Measurements from ENCODE around the gene OR9K2. TPM values are rescaled to one million over a fixed set of nuclear protein-coding genes. Genes with fewer than 3 reads are reported as not detected.
"Not testable (repeated sequence)": the region's sequence is repeated elsewhere in the genome, so short reads cannot be mapped to it uniquely, and the experiment has no call there.

Gene OR9K2, protein sequence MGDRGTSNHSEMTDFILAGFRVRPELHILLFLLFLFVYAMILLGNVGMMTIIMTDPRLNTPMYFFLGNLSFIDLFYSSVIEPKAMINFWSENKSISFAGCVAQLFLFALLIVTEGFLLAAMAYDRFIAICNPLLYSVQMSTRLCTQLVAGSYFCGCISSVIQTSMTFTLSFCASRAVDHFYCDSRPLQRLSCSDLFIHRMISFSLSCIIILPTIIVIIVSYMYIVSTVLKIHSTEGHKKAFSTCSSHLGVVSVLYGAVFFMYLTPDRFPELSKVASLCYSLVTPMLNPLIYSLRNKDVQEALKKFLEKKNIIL
- polyA plus RNA-seq (ENCODE audit: insufficient read length in 10 of 10): not detected
- long read RNA-seq, donor 1: 0 reads
- long read RNA-seq, donor 2: 0 reads
- long read RNA-seq, donor 3: 0 reads
- long read RNA-seq, donor 4: 0 reads
- long read RNA-seq, donor 5: 0 reads
- long read RNA-seq, donor 6: 0 reads
- long read RNA-seq, donor 7: 0 reads
- long read RNA-seq, donor 8: 0 reads
- long read RNA-seq, donor 9: 0 reads

DNA sequence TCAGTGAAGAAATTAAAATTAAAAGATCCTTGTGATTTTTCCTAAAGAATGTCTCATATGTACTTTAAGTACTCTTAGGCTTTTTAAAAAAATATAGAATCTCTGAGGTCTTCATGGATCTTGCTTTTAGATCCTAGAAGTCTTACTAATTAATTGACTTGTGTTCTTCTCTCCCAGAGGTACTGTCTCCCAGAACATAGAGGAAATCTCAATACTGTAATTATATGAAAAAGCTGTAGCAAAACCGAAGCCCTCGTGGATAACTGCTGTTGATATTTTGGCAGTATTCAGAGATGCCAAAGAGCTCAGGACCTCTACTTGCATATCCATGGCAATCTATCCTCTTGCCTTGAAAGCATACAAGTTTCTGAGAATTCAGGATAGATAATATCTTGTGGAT lies at the start of gene OR9K2:
TSS of gene OR9K2 (plus strand) at position 301 of the 400 bp plus-strand sequence. CDS start 3,429 bp downstream, outside the sequence.
- DNase-seq: no peak

DNA sequence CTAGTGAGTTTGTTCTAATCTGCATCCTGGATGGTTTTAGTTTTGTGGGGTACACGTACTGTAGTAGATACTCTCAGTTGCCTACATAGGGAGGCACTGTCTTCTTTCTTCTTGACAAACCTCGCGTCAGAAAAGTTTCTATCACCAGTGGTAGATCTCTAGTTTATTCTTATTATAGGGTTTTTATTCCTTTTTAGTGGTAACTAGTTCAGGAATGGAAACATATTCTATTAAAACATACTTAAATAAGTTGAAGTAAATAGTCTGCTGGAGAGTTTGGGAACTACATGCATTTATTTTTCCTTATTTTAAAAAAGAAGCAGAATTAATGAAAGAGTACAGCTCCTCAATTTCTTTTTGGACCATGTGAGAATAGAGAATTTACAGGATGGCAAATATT lies 33.6 kb upstream of the OR9K2 start:
- no peak for DNase-seq

DNA sequence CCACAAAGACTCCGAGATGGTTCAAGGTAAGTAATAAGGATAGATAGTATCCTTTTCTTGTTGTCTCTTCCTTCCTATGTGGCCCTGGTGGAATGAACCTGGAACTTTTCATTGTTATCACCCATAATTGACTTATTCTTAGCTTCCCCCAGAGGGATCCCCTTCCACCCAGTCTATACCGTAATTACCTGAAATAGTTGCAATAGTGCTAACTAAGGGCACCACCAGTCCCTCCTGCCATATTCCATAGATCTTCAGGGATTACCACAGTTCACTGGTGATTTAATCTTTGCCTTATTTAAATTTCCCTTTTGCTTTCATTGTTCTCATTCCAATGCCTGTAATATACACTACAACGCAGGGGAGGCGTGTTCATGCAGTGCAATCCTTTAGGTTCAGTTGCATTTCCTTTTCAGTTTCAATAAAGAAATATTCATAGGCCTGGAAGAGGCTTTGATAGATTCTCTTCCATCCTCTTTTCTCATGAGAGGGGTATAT lies 13.8 kb upstream of the OR9K2 start:
- DNase-seq: no peak

DNA sequence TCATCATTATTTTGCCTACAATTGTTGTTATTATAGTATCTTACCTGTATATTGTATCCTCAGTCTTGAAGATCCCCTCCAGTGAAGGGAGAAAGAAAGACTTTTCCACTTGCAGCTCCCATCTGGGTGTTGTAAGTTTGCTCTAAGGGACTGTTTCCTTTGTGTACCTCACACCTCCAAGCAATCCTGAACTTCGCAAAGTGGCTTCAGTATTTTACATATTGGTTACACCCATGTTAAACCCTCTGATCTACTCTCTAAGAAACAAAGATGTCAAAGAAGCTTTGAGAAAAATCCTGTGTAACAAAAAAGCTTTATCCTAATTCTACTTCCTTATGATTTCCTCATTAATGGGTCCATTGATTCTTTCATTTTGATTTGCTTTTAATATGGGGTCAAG lies 10.1 kb upstream of the OR9K2 start:
- no peak for DNase-seq

DNA sequence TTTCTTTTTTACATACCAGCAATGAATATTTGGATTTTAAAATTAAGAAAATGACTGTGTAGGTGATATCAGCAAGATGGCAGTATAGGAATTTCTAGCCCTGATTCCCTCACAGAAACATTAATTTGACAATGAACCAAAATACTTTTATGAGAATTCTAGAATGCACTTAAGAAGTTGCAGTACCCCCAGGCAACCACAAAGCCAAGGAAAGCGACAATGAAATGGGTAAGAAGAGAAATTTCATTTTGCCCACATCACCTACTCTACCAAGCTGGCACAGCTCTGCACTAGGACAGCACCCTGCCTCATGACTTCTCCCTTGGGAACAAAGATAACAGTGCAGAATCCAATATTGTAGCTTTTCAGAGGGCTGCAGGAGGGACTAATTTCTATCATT lies 6.6 kb downstream of the OR9K2 start:
- DNase-seq: no peak

DNA sequence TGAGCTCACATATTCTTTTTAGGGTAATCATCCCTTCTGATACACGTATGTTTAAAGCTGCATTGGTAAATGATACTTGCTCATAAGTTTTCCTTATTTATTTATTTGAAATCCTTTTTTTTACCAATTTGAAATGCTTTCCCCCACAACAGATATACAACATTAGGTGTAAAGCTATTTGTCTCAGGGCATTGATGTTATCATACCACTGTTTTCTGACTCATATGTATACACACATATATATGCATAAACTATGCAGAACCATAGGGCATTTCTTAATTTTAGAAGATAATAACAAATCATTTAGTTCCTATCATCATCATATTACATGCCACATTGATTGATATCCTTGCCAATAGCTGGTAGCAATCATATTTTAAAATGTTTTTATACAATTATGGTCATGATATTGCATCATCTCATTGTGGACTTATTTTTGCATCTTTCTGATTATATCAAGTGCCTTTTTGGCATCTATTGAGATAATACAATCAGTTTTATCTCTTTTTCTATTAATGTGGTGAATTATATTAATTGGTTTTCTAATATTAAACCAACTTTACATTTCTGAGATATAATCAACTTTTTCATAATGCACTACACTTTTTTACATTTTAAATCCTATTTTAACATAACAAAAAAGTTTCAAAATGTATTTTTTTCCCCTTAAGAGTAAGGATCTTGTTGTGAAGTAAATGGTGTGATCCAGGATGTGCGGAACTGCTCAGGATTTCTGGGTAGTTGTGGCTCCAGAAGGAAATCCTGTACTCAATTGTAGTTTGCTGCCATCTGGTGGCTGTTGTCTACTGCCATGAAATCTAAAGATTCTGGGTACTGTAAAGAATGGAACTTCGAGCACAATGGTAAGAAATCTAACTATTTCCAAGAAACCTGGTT lies 16.7 kb downstream of the OR9K2 start:
- peak; percentile 21 to 51 (median 36) for DNase-seq

DNA sequence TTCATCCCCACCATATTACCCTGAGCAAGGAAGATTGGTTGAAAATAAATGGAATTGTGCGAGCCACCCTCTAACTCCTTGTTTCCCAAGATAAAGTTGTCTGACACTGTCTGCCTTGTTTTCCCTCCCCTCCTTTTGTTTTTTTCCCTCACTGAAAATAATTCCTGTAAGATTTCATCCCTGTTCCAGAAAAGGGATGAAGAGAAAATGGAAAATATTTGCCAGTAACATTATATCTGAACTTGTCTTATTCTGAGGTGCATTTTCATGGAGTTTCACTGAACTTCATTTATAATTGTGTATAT lies 17.3 kb downstream of the OR9K2 start:
- no peak for DNase-seq

DNA sequence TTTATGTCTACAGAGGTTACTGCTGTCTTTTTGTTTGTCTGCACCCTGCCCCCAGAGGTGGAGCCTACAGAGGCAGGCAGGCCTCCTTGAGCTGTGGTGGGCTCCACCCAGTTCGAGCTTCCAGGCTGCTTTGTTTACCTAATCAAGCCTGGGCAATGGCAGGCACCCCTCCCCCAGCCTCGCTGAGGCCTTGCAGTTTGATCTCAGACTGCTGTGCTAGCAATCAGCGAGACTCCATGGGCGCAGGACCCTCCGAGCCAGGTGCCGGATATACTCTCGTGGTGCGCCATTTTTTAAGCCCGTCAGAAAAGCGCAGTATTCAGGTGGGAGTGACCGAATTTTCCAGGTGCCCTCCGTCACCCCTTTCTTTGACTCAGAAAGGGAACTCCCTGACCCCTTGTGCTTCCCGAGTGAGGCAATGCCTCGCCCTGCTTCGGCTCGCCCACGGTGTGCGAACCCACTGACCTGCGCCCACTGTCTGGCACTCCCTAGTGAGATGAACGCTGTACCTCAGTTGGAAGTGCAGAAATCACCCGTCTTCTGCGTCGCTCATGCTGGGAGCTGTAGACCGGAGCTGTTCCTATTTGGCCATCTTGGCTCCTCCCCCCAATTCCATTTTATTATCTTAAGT lies 40.9 kb downstream of the OR9K2 start:
- DNase-seq: not testable (repeated sequence)

DNA sequence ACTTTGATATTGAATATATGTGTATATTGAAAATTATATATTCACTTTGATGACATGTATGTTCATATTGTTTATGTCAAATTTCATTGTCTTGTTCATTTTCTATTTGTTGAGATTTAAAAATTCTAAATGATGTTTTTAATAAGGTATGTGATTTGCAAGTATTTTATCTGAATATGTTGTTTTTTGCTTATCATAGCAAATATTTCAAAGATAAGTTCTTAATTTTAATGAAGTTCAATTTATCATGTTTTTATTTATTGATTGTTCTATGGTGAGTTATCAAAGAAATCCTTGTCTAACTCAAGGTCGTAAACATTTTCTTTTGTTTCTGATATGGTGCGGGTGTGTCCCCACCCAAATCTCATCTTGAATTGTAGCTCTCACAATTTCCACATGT lies 45.2 kb downstream of the OR9K2 start:
- no peak for DNase-seq

DNA sequence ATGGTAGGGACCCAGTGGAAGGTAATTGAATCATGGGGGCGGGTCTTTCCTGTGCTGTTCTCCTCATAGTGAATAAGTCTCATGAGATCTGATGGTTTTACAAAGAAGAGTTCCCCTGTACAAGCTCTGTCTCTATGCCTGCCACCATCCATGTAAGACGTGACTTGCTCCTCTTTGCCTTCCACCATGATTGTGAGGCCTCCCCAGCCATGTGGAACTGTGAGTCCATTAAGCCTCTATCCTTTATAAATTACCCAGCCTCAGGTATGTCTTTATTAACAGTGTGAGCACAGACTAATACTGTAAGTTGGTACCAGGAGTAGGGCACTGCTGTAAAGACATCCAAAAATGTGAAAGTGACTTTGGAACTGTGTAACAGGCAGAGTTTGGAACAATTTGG lies 45.6 kb downstream of the OR9K2 start:
- DNase-seq: not testable (repeated sequence)

DNA sequence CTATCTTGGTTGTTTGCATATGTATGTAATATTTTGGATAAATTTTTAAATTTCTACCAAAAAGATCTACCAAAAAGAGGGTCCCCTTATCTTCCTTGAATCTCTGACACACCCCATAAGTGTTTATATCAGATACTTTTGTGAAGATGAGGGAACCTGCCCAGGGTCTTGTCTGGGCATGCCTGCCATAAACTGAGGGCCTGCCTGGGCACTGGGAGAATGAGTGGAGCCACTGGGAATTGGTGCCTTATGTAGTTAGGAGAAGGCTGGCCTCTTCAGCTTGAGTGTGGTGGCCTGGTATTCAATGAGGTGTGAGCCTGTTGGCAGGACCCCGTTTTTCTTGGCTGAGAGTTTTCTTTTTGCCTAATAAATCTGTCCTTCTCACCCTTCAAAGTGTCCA lies 46.5 kb downstream of the OR9K2 start:
- DNase-seq: no peak

DNA sequence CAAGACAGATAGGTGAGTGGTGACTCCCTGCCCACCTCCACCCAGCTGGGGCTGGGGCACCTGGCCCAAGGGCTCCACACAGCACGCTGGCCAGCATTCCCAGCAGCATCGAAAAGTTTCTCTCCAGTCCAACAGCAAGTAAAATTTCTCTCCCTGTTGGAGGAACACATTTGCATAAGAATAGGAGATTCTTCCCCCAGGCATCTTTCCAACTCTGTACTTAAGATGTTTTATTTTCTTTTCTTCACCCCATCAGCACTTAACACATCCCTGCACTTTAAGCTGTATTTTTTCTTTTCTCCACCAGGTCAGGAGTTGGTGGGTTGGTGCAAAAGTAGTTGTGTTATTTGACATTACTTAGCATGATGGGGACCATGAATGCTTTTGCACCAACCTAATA lies 47.2 kb downstream of the OR9K2 start:
- DNase-seq: no peak

Other genes starting within 250 kb of the OR9K2 start
- 1 to 10 TPM in 9 of 10 donors, under 1 TPM in 1; 0.99 to 7.6 (median 1.6) TPM for gene TESPA1, start 141.6 kb upstream of the OR9K2 start, polyA plus RNA-seq (ENCODE audit: insufficient read length in 10 of 10)
- gene NEUROD4, start 106.4 kb upstream of the OR9K2 start, polyA plus RNA-seq (ENCODE audit: insufficient read length in 10 of 10): not detected
- gene OR10A7, start 94.6 kb downstream of the OR9K2 start, polyA plus RNA-seq (ENCODE audit: insufficient read length in 10 of 10): not detected
- not detected for gene OR6C74, start 118.2 kb downstream of the OR9K2 start, polyA plus RNA-seq (ENCODE audit: insufficient read length in 10 of 10)
- gene OR6C6, start 170.2 kb downstream of the OR9K2 start, polyA plus RNA-seq (ENCODE audit: insufficient read length in 10 of 10): under 1 TPM in 1 of 10 donors, not detected in 9; 0.18 TPM
- not detected for gene OR6C1, start 187.9 kb downstream of the OR9K2 start, polyA plus RNA-seq (ENCODE audit: insufficient read length in 10 of 10)
- gene OR6C3, start 204.3 kb downstream of the OR9K2 start, polyA plus RNA-seq (ENCODE audit: insufficient read length in 10 of 10): not detected
- under 1 TPM in 1 of 10 donors, not detected in 9; 0.09 TPM for gene OR6C75, start 236.6 kb downstream of the OR9K2 start, polyA plus RNA-seq (ENCODE audit: insufficient read length in 10 of 10)